Skeletal muscle satellite cell (primary cell): ENCODE data around the gene ABHD6.
A peak's percentile ranks its signal among the peaks of the same experiment; 100 is the strongest.
"Not testable (repeated sequence)": the region's sequence is repeated elsewhere in the genome, so short reads cannot be mapped to it uniquely, and the experiment has no call there.

Experiments used
- H3K27me3 ChIP-seq: 2 replicates; pipeline ENCODE4 v1.7.0; 2013; ENCODE audit warnings: low read length; ENCODE audit not compliant: control insufficient read depth, insufficient read depth
- H3K36me3 ChIP-seq: 2 replicates; pipeline ENCODE4 v1.7.0; 2013; ENCODE audit warnings: mild to moderate bottlenecking, control low read depth, low read length; ENCODE audit not compliant: insufficient read depth
- H3K4me1 ChIP-seq: 2 replicates; pipeline ENCODE4 v1.7.0; 2013; ENCODE audit warnings: low read length; ENCODE audit not compliant: control insufficient read depth, insufficient read depth
- H3K4me2 ChIP-seq: 2 replicates; pipeline ENCODE4 v1.7.0; 2013; ENCODE audit warnings: mild to moderate bottlenecking, low read length
- H3K4me3 ChIP-seq: 2 replicates; pipeline ENCODE4 v1.7.0; 2013; ENCODE audit warnings: low read length
- H3K9ac ChIP-seq: 2 replicates; pipeline ENCODE4 v1.7.0; 2013; ENCODE audit warnings: mild to moderate bottlenecking, low read depth, low read length, moderate library complexity
- H3K9me3 ChIP-seq: replicated peaks from 2 replicates; pipeline ENCODE4 v1.7.0; 2013; ENCODE audit warnings: mild to moderate bottlenecking, control low read depth, low read length

Gene ABHD6

GRCh38 chr3:58231666-58232065 is 5.9 kb upstream of the ABHD6 start:
- no peak overlapping the region for H3K4me2 ChIP-seq
- no peaks in the 10 kb centered on the region for H3K9me3 ChIP-seq
- H3K9ac ChIP-seq, result no peak overlapping the region
- H3K4me1 ChIP-seq, result peaks cover 2% of the 10 kb centered on the region
- H3K36me3 ChIP-seq, result no peaks in the 10 kb centered on the region
- H3K27me3 ChIP-seq, result peaks cover 44% of the 10 kb centered on the region
- H3K4me3 ChIP-seq, result no peak overlapping the region

DNA sequence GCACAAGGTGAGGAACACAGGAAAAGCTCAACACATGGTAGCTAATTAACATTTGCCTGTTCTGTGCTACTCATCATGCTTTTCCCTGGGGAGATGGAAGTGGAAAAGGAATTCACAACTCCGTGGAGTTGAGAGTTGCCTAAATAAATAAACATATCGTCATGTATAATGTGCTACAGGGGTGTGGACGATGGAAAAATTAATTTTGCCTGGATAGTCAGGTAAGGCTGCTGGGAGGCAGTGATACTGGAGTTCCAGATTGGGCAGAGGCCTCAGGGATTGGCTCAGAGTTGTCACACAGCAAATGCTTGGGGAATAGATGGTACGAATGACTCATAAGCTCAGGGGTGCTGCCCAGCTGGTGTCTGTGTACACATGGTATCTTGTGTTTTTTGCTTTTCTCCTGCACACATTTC is 3.1 kb upstream of the ABHD6 start:
- no peak overlapping the region for H3K4me2 ChIP-seq
- no peak overlapping the region for H3K9ac ChIP-seq
- H3K36me3 ChIP-seq, result no peaks in the 10 kb centered on the region
- no peaks in the 10 kb centered on the region for H3K9me3 ChIP-seq
- H3K27me3 ChIP-seq, result peaks cover 35% of the 10 kb centered on the region
- H3K4me1 ChIP-seq, result peaks cover 11% of the 10 kb centered on the region
- H3K4me3 ChIP-seq, result no peak overlapping the region

DNA sequence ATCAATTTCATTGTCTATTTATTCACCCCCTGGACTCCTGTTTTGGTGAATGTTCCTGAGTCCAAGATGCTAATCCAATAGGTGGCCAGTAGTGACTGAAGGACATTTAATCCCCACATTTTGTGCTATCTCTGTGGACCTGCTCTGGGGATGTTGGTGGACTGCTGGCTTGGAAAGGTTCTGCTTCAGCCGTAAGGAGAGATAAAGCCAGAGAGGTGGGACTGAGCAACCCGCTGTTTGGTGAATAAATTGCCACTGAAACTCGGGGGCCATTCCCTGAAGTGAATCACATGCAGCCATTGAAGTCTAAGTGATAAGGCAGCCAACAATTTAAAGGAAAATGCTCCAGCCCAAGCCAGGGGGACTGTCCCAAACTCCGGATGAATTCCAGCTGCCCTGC is 1.6 kb upstream of the ABHD6 start:
- Histone ChIP-seq H3K36me3 (no peaks in the 10 kb centered on the region), H3K9ac (no peak overlapping the region), H3K4me2 (no peak overlapping the region), H3K4me1 (peaks cover 11% of the 10 kb centered on the region), H3K9me3 (no peaks in the 10 kb centered on the region), H3K27me3 (peaks cover 26% of the 10 kb centered on the region), H3K4me3 (no peak overlapping the region)

- Histone ChIP-seq H3K9ac (peak overlapping the region; percentile 77), H3K4me2 (peak overlapping the region; percentile 100), H3K36me3 (no peaks in the 10 kb centered on the region), H3K9me3 (no peaks in the 10 kb centered on the region), H3K4me3 (peak overlapping the region; percentile 96), H3K4me1 (peaks cover 11% of the 10 kb centered on the region), H3K27me3 (peaks cover 18% of the 10 kb centered on the region)
Measured at GRCh38 chr3:58236527-58237237, 910 bp upstream of the ABHD6 start.

GRCh38 chr3:58237941-58238681 is 519 bp downstream of the ABHD6 start:
- Histone ChIP-seq H3K4me3 (peak overlapping the region; percentile 96), H3K9ac (peak overlapping the region; percentile 77), H3K4me1 (peaks cover 11% of the 10 kb centered on the region), H3K27me3 (peaks cover 7% of the 10 kb centered on the region), H3K36me3 (no peaks in the 10 kb centered on the region), H3K4me2 (peak overlapping the region; percentile 100), H3K9me3 (no peaks in the 10 kb centered on the region)

GRCh38 chr3:58238830-58239229 is 1.2 kb downstream of the ABHD6 start:
- Histone ChIP-seq H3K9ac (no peak overlapping the region), H3K4me3 (no peak overlapping the region), H3K4me2 (peak overlapping the region; percentile 100), H3K9me3 (no peaks in the 10 kb centered on the region), H3K36me3 (no peaks in the 10 kb centered on the region), H3K4me1 (peaks cover 11% of the 10 kb centered on the region), H3K27me3 (peaks cover under 1% of the 10 kb centered on the region)

DNA sequence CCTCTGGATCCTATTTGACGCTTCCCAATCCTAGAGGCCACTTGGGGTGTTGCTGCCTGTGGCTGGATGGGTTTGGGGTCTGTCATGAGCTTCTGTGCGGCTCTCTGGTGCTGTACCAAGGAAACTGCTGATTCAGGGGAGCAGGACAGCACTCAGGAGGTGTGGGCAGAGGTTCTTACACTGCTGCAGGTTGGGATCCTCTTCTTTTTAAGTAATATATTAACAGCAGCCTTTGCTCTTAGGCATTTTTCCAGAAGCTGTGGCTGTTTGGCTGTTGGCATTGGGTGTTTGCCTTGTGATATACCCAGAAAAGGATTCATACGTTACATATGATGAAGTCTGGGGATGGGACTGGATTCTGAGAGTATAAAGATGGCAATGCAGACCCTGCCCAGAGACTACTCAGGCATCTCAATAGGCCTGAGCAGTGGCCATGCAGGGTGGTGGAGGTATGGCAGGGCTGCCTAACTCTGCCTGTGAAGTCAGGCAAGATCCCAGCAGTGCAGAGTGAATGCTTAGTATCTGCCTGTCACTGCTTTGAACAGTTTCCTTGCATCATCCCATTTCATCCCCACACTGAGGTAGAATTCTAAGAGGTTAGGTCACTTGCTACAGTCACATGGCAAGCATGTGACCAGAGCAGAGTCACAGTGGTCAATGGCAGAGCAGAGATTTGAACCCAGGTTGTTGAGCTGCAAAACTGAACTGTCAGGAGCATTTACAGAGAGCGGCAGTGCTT is 3.9 kb downstream of the ABHD6 start:
- Histone ChIP-seq H3K9me3 (no peaks in the 10 kb centered on the region), H3K36me3 (no peaks in the 10 kb centered on the region), H3K9ac (no peak overlapping the region), H3K4me2 (no peak overlapping the region), H3K4me1 (peaks cover 11% of the 10 kb centered on the region), H3K4me3 (no peak overlapping the region), H3K27me3 (no peaks in the 10 kb centered on the region)

GRCh38 chr3:58242340-58242739 is 4.7 kb downstream of the ABHD6 start:
- H3K4me2 ChIP-seq, result no peak overlapping the region
- no peak overlapping the region for H3K9ac ChIP-seq
- no peaks in the 10 kb centered on the region for H3K9me3 ChIP-seq
- no peaks in the 10 kb centered on the region for H3K36me3 ChIP-seq
- no peaks in the 10 kb centered on the region for H3K27me3 ChIP-seq
- no peak overlapping the region for H3K4me3 ChIP-seq
- peaks cover 4% of the 10 kb centered on the region for H3K4me1 ChIP-seq

- H3K9me3 ChIP-seq, H3K27me3 ChIP-seq, H3K4me3 ChIP-seq, H3K4me1 ChIP-seq, H3K9ac ChIP-seq, H3K36me3 ChIP-seq, H3K4me2 ChIP-seq: not testable (repeated sequence)
Measured at GRCh38 chr3:58242860-58243259, 5.3 kb downstream of the ABHD6 start.

GRCh38 chr3:58243976-58244585 is 6.5 kb downstream of the ABHD6 start:
- no peaks in the 10 kb centered on the region for H3K36me3 ChIP-seq
- H3K27me3 ChIP-seq, result no peaks in the 10 kb centered on the region
- H3K9ac ChIP-seq, result no peak overlapping the region
- H3K9me3 ChIP-seq, result no peaks in the 10 kb centered on the region
- no peak overlapping the region for H3K4me3 ChIP-seq
- no peaks in the 10 kb centered on the region for H3K4me1 ChIP-seq
- H3K4me2 ChIP-seq, result no peak overlapping the region
